Activated CD4-positive, alpha-beta T cell treated with anti-CD3 and anti-CD28 coated beads, Interleukin-2, amount 50 U/mL, for 16 hours (primary cell): Measurements from ENCODE around the gene ROR1.

Source experiments
- DNase-seq: peaks from one replicate; pipeline ENCODE4 v3.0.0-alpha.2; 2020

Gene ROR1

GRCh38 chr1:64117492-64117891, 343.7 kb downstream of the ROR1 start:
- DNase-seq = no peak

GRCh38 chr1:64121766-64122385, 348.1 kb downstream of the ROR1 start:
- no peak for DNase-seq

GRCh38 chr1:64122588-64122987, 348.8 kb downstream of the ROR1 start:
- DNase-seq = no peak

GRCh38 chr1:64124704-64125440, 351.1 kb downstream of the ROR1 start:
- no peak for DNase-seq

DNA sequence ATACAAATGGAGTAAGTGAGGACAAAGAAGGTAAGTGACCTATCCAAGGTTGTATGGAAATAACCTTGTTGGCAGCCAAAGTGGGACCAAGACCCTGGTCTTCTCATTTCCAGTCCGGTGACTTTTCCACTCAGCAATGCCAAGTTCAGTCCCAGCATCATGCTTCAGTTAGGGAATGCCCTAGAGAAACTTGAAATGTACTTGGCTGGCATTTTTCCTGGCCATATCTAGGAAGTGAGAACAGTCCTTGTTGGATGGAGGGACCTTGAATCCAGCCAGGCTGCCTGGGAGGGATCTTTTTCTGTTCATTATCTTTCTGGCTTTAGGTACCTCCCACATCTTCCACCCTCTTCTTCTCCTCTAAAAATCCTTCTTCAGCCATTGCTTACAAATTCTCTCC, 352.8 kb downstream of the ROR1 start:
- no peak for DNase-seq

GRCh38 chr1:64127297-64127696, 353.5 kb downstream of the ROR1 start:
- DNase-seq = no peak

- no peak for DNase-seq
Measured at GRCh38 chr1:64129701-64130100, 355.9 kb downstream of the ROR1 start.

DNA sequence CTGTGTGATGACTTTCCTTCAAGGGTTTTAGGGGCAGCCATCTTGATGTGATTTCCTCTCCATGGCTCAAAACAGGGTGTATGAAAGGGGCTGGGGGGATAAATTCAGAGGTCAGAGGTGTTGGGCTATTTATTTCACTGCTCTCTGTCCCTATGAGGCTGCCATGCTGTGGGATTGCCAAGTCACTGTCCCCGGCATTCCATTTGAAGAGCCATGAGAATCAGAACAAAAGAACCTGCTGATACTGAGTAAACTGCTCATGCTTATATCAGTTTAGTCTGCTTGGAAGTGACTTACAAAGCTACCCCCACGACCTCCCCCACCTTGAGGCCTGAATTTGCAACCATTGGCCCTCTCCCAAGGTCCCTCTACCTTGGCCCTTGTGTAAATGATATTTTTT, 357.3 kb downstream of the ROR1 start:
- DNase-seq = no peak

DNA sequence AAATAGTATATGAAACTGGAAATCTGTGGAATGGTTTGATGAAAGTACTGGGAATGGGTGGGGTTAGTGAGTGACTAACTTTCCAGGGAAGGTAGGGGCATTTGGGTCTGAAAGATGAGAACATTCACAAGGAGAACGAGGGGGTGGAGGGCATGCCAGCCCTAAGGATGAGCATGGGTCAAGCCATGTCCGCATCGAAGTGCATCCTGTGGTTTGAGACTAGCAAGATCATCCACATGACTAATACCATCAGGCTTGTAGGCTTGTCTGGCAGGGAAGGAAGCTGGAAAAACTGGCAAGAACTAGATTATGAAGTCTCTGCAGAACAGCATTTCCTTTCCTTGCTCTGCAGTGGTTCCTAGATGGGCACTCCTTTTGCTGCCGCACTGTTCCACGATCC, 359.2 kb downstream of the ROR1 start:
- DNase-seq = no peak

- no peak for DNase-seq
Measured at GRCh38 chr1:64135462-64136223, 361.8 kb downstream of the ROR1 start.

- DNase-seq = no peak
Measured at GRCh38 chr1:64136296-64136695, 362.5 kb downstream of the ROR1 start.

- peak; percentile 68 for DNase-seq
Measured at GRCh38 chr1:64136752-64137411, 363.1 kb downstream of the ROR1 start.

GRCh38 chr1:64137412-64137803, 363.6 kb downstream of the ROR1 start:
- no peak for DNase-seq

DNA sequence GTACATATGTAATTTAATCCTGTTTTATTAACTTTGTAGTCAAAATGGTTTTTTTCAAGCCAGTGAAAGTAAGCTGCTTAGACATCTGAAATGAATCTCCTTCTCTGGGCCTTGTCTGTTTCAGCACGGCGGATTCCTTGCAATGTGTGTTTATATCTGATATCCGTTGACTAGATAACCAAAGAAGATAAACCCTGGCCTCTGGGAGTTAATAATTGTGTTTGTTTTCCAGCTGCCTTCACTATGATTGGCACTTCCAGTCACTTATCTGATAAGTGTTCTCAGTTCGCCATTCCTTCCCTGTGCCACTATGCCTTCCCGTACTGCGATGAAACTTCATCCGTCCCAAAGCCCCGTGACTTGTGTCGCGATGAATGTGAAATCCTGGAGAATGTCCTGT, 366.1 kb downstream of the ROR1 start:
- DNase-seq = no peak

DNA sequence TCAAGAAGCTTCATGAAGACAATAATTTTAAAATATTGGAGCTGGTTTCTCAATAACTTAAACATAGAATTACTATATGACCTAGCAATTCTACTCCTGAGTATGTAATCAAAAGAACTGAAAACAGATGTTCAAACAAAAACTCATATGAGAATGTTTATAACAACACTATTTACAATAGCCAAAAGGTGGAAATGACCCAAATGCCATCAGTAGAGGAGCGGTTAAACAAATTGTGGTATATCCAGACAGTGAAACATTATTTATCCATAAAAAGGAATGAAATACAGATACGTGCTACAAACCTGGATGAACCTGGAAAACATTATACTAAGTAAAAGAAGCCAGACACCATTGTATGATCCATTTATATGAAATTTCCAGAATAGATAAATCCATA, 366.8 kb downstream of the ROR1 start:
- no peak for DNase-seq

DNA sequence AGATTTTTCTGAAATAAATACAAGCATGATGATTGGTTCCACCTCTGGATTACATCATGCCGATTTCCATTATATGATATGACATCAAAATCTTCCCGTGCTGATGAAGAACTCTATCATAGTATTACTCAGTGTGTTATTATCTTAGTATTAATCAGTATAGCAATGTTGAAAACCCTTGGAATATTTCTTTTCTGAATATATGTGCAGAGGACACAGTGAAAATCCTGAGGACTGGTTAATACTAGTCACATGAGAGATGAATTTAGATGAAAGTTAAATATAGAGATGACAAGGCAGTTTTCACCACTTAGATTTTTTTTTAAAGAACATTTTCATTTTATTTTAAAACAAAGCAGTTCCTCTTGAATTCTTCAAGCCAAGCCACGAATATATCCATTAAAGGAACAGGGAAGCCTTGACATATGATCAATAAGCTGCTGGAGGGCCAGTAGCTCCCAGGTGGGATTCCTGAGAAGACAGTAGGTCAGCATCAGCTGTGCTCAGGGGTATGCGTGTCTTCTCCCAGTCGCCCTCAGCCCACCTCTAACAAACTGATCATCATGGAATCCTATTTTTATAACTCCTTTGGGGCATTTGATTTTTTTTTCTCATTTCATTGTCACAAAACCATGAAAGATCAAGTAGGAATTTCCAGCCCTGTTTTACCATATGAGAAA, 373.4 kb downstream of the ROR1 start:
- no peak for DNase-seq

GRCh38 chr1:64147759-64148158, 373.9 kb downstream of the ROR1 start:
- DNase-seq = no peak

GRCh38 chr1:64150266-64150665, 376.4 kb downstream of the ROR1 start:
- no peak for DNase-seq

GRCh38 chr1:64150729-64151230, 377.0 kb downstream of the ROR1 start:
- no peak for DNase-seq

- no peak for DNase-seq
Measured at GRCh38 chr1:64155278-64155677, 381.5 kb downstream of the ROR1 start.

GRCh38 chr1:64161357-64161941, 387.6 kb downstream of the ROR1 start:
- DNase-seq = no peak

DNA sequence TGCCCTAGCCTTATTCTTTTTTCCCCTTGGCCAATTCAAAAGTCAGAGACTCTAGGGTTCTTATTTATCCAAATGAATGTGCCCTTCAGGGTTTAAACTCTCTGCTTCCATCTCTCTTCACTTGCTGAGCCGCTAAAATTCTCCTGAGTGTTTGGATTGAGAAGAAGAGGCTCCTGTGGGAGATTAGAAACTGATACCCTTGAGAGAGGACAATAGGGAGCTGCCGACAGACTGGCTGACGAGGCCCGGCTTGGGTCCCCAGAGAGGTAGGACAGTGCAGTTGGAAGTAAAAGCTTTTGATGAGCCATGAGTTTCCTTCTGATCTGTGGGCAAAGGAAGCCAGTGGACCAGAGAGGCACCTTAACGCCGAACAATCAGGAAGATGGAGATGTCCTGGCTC, 388.3 kb downstream of the ROR1 start:
- DNase-seq = no peak
